ENCODE results near the gene ARHGAP45. TPM values are rescaled to one million over a fixed set of nuclear protein-coding genes. Genes with fewer than 3 reads are reported as not detected.

ARHGAP45 gene
- total and polyA plus RNA-seq, 8 donors: 12.2 to 211 (median 15.8) TPM

DNA sequence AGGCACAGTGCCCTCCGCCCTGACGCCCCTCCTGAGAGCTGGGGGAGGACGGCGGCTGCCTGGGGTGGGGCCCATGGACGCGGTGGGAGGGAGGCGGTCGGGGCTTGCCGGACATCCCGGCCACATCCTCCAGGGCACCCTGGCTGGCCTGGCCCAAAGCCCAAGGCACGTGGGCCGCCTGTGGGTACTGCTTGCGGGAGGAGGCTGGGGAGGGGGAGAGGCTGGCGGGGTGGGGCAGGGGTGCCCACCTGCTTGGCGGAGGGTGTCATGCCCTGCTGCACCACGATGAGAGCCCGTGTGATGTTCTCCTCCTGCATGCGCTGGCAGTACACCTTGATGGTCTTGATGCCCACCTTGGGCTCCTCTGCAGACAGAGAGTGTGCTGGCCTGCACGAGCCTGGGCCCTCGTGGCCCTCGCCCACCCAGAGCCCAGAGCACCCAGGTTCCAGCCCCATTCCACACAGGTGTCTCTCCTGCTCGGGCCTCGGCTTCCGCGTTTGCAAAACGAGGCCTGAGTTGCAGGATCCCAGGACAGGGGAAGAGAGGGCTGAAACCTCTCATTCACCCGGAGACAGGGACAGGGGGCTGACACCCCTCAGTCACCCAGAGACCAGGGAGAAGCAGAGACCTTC lies 24.7 kb downstream of the ARHGAP45 start:
- no peaks in the 10 kb centered on the region for H3K9me3 ChIP-seq
- no peak overlapping the region for H3K27ac ChIP-seq
- no peaks in the 10 kb centered on the region for H3K27me3 ChIP-seq
- H3K36me3 ChIP-seq: peaks cover 34 to 71% (median 68%) of the 10 kb centered on the region in 4 donors
- intact Hi-C loops (cut with DNase I; ENCODE audit: low total_unique reads): loop anchor here (10.0 kb wide), 1 partner anchor 47 kb away; the partner anchor contains the start of gene ABCA7
- H3K4me3 ChIP-seq: no peak overlapping the region
- H3K4me1 ChIP-seq: peaks cover 18 to 78% (median 46%) of the 10 kb centered on the region in 4 donors
- DNase-seq: no peak
- TF ChIP-seq POLR2A (IDR thresholded peaks at IDR 0.05) (no peak), EP300 (IDR thresholded peaks at IDR 0.05) (no peak), POLR2AphosphoS5 (IDR thresholded peaks at IDR 0.05) (no peak)
- TF ChIP-seq, protein P1, sequence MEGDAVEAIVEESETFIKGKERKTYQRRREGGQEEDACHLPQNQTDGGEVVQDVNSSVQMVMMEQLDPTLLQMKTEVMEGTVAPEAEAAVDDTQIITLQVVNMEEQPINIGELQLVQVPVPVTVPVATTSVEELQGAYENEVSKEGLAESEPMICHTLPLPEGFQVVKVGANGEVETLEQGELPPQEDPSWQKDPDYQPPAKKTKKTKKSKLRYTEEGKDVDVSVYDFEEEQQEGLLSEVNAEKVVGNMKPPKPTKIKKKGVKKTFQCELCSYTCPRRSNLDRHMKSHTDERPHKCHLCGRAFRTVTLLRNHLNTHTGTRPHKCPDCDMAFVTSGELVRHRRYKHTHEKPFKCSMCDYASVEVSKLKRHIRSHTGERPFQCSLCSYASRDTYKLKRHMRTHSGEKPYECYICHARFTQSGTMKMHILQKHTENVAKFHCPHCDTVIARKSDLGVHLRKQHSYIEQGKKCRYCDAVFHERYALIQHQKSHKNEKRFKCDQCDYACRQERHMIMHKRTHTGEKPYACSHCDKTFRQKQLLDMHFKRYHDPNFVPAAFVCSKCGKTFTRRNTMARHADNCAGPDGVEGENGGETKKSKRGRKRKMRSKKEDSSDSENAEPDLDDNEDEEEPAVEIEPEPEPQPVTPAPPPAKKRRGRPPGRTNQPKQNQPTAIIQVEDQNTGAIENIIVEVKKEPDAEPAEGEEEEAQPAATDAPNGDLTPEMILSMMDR (IDR thresholded peaks at IDR 0.05): no peak
- 87 to 92% (median 90%) methylated on average over 8 to 27 of the region's 27 CpGs for WGBS, 5 donors

DNA sequence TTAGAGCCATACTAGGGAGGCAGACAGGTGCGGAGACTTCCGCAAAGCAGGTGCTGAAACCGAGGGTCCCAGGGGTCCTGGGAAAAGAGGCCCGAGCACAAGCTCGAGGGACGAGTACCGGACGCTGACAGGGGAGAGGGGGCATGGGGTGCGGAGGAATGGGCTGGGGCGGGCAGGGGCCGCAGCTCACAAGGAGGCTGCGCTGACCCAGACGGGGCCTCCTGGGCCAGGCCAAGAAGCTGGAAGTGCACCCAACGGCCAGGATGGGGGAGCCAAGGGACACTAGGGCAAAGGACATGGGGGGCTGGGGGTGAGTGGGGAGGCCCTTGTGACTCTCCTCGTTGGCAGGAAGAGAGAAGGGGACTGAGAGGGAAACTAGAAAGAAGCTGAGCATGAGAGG lies 26.4 kb downstream of the ARHGAP45 start:
- Histone ChIP-seq H3K27me3 (no peaks in the 10 kb centered on the region), H3K27ac (no peak overlapping the region), H3K36me3 (peaks cover 27 to 55% (median 52%) of the 10 kb centered on the region in 4 donors), H3K4me1 (peaks cover 25 to 73% (median 50%) of the 10 kb centered on the region in 4 donors), H3K4me3 (peak overlapping the region in 2 of 4 donors; percentile 96 to 100), H3K9me3 (no peaks in the 10 kb centered on the region)
- TF ChIP-seq, protein P1 (IDR thresholded peaks at IDR 0.05): no peak
- no peak for TF ChIP-seq EP300 (IDR thresholded peaks at IDR 0.05)
- TF ChIP-seq POLR2AphosphoS5 (IDR thresholded peaks at IDR 0.05): no peak
- no peak for TF ChIP-seq POLR2A (IDR thresholded peaks at IDR 0.05)
- DNase-seq: no peak
- WGBS, 5 donors: 82 to 90% (median 83%) methylated on average over 15 of the region's 15 CpGs
- intact Hi-C loops (cut with DNase I; ENCODE audit: low total_unique reads): loop anchor here (10.0 kb wide), 1 partner anchor 49 kb away; the partner anchor contains the start of gene ABCA7

DNA sequence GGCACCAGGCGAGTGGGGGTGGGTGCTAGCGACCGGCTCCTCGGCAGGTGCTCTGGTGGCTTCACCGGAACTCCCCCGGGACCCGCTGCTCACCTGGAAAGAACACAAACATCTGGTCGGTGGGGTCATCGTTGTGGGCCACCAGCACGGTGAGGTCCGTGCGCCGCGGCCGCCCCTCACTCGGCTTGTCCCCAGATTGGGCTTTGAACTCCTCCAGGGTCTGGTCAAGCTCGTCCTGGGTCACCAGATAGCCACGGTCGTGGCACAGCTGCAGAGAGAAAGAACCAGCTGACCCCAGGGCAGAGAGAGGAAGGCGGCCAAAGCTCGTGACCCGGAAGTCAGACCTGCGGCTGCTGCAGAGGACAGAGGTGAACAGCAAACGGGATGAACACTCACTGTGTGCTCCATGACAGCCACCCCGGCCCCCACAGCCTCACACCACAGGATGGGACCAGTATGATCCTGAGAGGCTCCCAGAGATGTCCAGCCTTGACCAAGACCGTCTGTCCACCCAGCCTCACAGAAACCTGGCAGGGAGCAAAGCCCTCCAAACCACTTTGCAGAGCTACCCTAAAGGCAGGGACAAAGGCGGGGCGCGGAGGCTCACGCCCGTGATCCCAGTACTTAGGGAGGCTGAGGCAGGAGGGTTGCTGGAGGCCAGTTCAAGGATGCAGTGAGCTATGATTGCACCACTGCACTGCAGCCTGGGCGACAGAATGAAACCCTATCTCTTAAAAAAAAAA lies 27.0 kb downstream of the ARHGAP45 start:
- Histone ChIP-seq H3K4me1 (peaks cover 32 to 73% (median 53%) of the 10 kb centered on the region in 4 donors), H3K4me3 (peak overlapping the region; percentile 96 to 100 (median 100)), H3K9me3 (no peaks in the 10 kb centered on the region), H3K36me3 (peaks cover 21 to 48% (median 46%) of the 10 kb centered on the region in 4 donors), H3K27ac (peak overlapping the region in 3 of 5 donors; percentile 86 to 88 (median 86)), H3K27me3 (no peaks in the 10 kb centered on the region)
- no peak for DNase-seq
- TF ChIP-seq, protein P1 (IDR thresholded peaks at IDR 0.05): no peak
- TF ChIP-seq POLR2AphosphoS5 (IDR thresholded peaks at IDR 0.05): no peak
- TF ChIP-seq POLR2A (IDR thresholded peaks at IDR 0.05): no peak
- TF ChIP-seq EP300 (IDR thresholded peaks at IDR 0.05): no peak
- intact Hi-C loops (cut with DNase I; ENCODE audit: low total_unique reads): loop anchor here (10.0 kb wide), 1 partner anchor 49 kb away; the partner anchor contains the start of gene ABCA7
- 46 to 55% (median 50%) methylated on average over 27 to 32 of the region's 32 CpGs for WGBS, 5 donors

DNA sequence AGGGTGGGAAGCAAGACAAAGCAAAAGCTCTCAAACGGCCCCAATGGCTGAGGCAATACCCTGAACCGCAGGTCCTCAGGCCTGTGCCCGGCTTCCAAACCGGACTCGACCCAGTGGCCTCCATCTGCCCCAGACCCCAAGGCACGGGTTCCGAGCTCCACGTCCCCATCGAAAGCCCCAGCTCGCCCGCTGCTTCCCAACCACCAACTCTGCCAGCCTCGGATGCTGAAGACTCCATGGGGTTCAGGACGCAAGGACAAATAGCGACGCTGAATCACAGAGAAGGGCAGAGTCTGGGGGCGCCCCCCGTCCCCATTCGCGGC lies 27.6 kb downstream of the ARHGAP45 start:
- H3K36me3 ChIP-seq: peaks cover 14 to 42% (median 40%) of the 10 kb centered on the region in 4 donors
- H3K4me1 ChIP-seq: peaks cover 34 to 73% (median 55%) of the 10 kb centered on the region in 4 donors
- TF ChIP-seq, protein P1 (IDR thresholded peaks at IDR 0.05): no peak
- TF ChIP-seq POLR2A (IDR thresholded peaks at IDR 0.05) (no peak), POLR2AphosphoS5 (IDR thresholded peaks at IDR 0.05) (no peak), EP300 (IDR thresholded peaks at IDR 0.05) (no peak)
- peak overlapping the region; percentile 96 to 100 (median 100) for H3K4me3 ChIP-seq
- WGBS, 5 donors: 0 to 1% (median 0%) methylated on average over 6 to 19 of the region's 19 CpGs
- no peaks in the 10 kb centered on the region for H3K27me3 ChIP-seq
- DNase-seq: no peak
- peak overlapping the region in 4 of 5 donors; percentile 82 to 88 (median 86) for H3K27ac ChIP-seq
- H3K9me3 ChIP-seq: no peaks in the 10 kb centered on the region
- intact Hi-C loops (cut with DNase I; ENCODE audit: low total_unique reads): loop anchor here (10.0 kb wide), 1 partner anchor 50 kb away; the partner anchor contains the start of gene ABCA7
